ENCODE data around the gene TPRX1. TPM values are rescaled to one million over a fixed set of nuclear protein-coding genes. Genes with fewer than 3 reads are reported as not detected.

Gene TPRX1
- total RNA-seq, 1 experiment from 2014 or later: not detected

- CTCF ChIA-PET: interaction anchor here (0.6 kb wide), 1 partner anchor 1250 kb away, joined by 8 read pairs; no protein-coding TSS in a partner anchor
- H3K9me3 ChIP-seq (ENCODE audit: insufficient read depth, low read depth): no peaks in the 10 kb centered on the region
- TF ChIP-seq CTCF (conservative IDR thresholded peaks at IDR 0.05): no peak
- TF ChIP-seq EZH2 (IDR thresholded peaks at IDR 0.05; ENCODE audit: low read depth): no peak
- POLR2A ChIA-PET (ENCODE audit: unreplicated experiment): no interaction called here
- BruUV-seq (replicated peaks): no TSS peak
- H2AFZ ChIP-seq: no peak overlapping the region
- H3K9me2 ChIP-seq (ENCODE audit: insufficient read depth): no peaks in the 10 kb centered on the region
- peaks cover 60% of the 10 kb centered on the region for H3F3A ChIP-seq (ENCODE audit: insufficient read depth, low read depth)
- intact Hi-C loops (cut with micrococcal nuclease; ENCODE audit: unreplicated experiment): no loop called here
- no peak overlapping the region for H3K27ac ChIP-seq
- H3K36me3 ChIP-seq (ENCODE audit: low read depth): peaks cover 22% of the 10 kb centered on the region
- no peaks in the 10 kb centered on the region for H3K4me1 ChIP-seq (replicated peaks; ENCODE audit: insufficient read depth)
- H3K4me2 ChIP-seq: no peak overlapping the region
- peaks cover 20% of the 10 kb centered on the region for H4K20me1 ChIP-seq (ENCODE audit: insufficient read depth)
- DNase-seq: no peak
- no peak overlapping the region for H3K4me3 ChIP-seq
- H3K79me2 ChIP-seq (ENCODE audit: low read depth): no peaks in the 10 kb centered on the region
- no peaks in the 10 kb centered on the region for H3K27me3 ChIP-seq (ENCODE audit: insufficient read depth, low read depth)
Observed at GRCh38 chr19:47758443-47758804, 45.9 kb downstream of the TPRX1 start.

- ChIA-PET CTCF (interaction anchor here (0.6 kb wide), 2 partner anchors 1249 to 1899 kb away, joined by 8 to 9 read pairs; no protein-coding TSS in a partner anchor), POLR2A (ENCODE audit: unreplicated experiment) (no interaction called here)
- no peak overlapping the region for H3K4me3 ChIP-seq
- no peak overlapping the region for H2AFZ ChIP-seq
- DNase-seq: no peak
- H3K9me2 ChIP-seq (ENCODE audit: insufficient read depth): no peaks in the 10 kb centered on the region
- no peaks in the 10 kb centered on the region for H3K9me3 ChIP-seq (ENCODE audit: insufficient read depth, low read depth)
- intact Hi-C loops (cut with micrococcal nuclease; ENCODE audit: unreplicated experiment): no loop called here
- no peaks in the 10 kb centered on the region for H3K79me2 ChIP-seq (ENCODE audit: low read depth)
- no peaks in the 10 kb centered on the region for H3K4me1 ChIP-seq (replicated peaks; ENCODE audit: insufficient read depth)
- TF ChIP-seq EZH2 (IDR thresholded peaks at IDR 0.05; ENCODE audit: low read depth) (no peak), CTCF (conservative IDR thresholded peaks at IDR 0.05) (no peak)
- no TSS peak for BruUV-seq (replicated peaks)
- H3F3A ChIP-seq (ENCODE audit: insufficient read depth, low read depth): peaks cover 55% of the 10 kb centered on the region
- peaks cover 27% of the 10 kb centered on the region for H3K36me3 ChIP-seq (ENCODE audit: low read depth)
- no peak overlapping the region for H3K27ac ChIP-seq
- H4K20me1 ChIP-seq (ENCODE audit: insufficient read depth): peaks cover 25% of the 10 kb centered on the region
- H3K4me2 ChIP-seq: no peak overlapping the region
- no peaks in the 10 kb centered on the region for H3K27me3 ChIP-seq (ENCODE audit: insufficient read depth, low read depth)
Observed at GRCh38 chr19:47757617-47758442, 46.5 kb downstream of the TPRX1 start.

- no peak for DNase-seq
- no peaks in the 10 kb centered on the region for H3K9me2 ChIP-seq (ENCODE audit: insufficient read depth)
- no peak overlapping the region for H3K4me2 ChIP-seq
- no peak overlapping the region for H3K27ac ChIP-seq
- intact Hi-C loops (cut with micrococcal nuclease; ENCODE audit: unreplicated experiment): no loop called here
- BruUV-seq (replicated peaks): no TSS peak
- H3K4me1 ChIP-seq (replicated peaks; ENCODE audit: insufficient read depth): no peaks in the 10 kb centered on the region
- no peak overlapping the region for H2AFZ ChIP-seq
- no peak overlapping the region for H3K4me3 ChIP-seq
- peaks cover 34% of the 10 kb centered on the region for H3K36me3 ChIP-seq (ENCODE audit: low read depth)
- peaks cover 54% of the 10 kb centered on the region for H3F3A ChIP-seq (ENCODE audit: insufficient read depth, low read depth)
- no peaks in the 10 kb centered on the region for H3K27me3 ChIP-seq (ENCODE audit: insufficient read depth, low read depth)
- TF ChIP-seq CTCF (conservative IDR thresholded peaks at IDR 0.05) (no peak), EZH2 (IDR thresholded peaks at IDR 0.05; ENCODE audit: low read depth) (no peak)
- no peaks in the 10 kb centered on the region for H3K79me2 ChIP-seq (ENCODE audit: low read depth)
- H3K9me3 ChIP-seq (ENCODE audit: insufficient read depth, low read depth): no peaks in the 10 kb centered on the region
- H4K20me1 ChIP-seq (ENCODE audit: insufficient read depth): peaks cover 25% of the 10 kb centered on the region
- CTCF ChIA-PET: no interaction called here
- POLR2A ChIA-PET (ENCODE audit: unreplicated experiment): no interaction called here
Observed at GRCh38 chr19:47756953-47757608, 47.3 kb downstream of the TPRX1 start.
